Suppressor macrophage treated with lipopolysaccharide for 4 hours (primary cell): Measurements from ENCODE around the gene MMS22L.
"Not testable (repeated sequence)": the region's sequence is repeated elsewhere in the genome, so short reads cannot be mapped to it uniquely, and the experiment has no call there.

ENCODE experiments used
- DNase-seq: peaks from one replicate; pipeline ENCODE4 v3.0.0-alpha.2; 2020

Gene MMS22L

GRCh38 chr6:97231911-97232310 lies 51.1 kb downstream of the MMS22L start:
- peak; percentile 37 for DNase-seq

GRCh38 chr6:97222903-97223302 lies 60.1 kb downstream of the MMS22L start:
- no peak for DNase-seq

GRCh38 chr6:97218912-97219311 lies 64.1 kb downstream of the MMS22L start:
- no peak for DNase-seq

- DNase-seq, result peak; percentile 49
Observed at GRCh38 chr6:97215157-97215769, 67.8 kb downstream of the MMS22L start.

GRCh38 chr6:97214671-97215070 lies 68.3 kb downstream of the MMS22L start:
- DNase-seq, result no peak

- no peak for DNase-seq
Observed at GRCh38 chr6:97207383-97207782, 75.6 kb downstream of the MMS22L start.

GRCh38 chr6:97205966-97206365 lies 77.0 kb downstream of the MMS22L start:
- DNase-seq, result no peak

GRCh38 chr6:97203343-97203742 lies 79.7 kb downstream of the MMS22L start:
- no peak for DNase-seq

GRCh38 chr6:97198046-97198565 lies 84.9 kb downstream of the MMS22L start:
- no peak for DNase-seq

- DNase-seq, result no peak
Observed at GRCh38 chr6:97195117-97195516, 87.9 kb downstream of the MMS22L start.

- no peak for DNase-seq
Observed at GRCh38 chr6:97189767-97190166, 93.2 kb downstream of the MMS22L start.

GRCh38 chr6:97187951-97188350 lies 95.1 kb downstream of the MMS22L start:
- DNase-seq, result no peak

GRCh38 chr6:97186416-97186999 lies 96.5 kb downstream of the MMS22L start:
- DNase-seq, result peak; percentile 80

GRCh38 chr6:97177905-97178304 lies 105.1 kb downstream of the MMS22L start:
- no peak for DNase-seq

- no peak for DNase-seq
Observed at GRCh38 chr6:97176468-97176867, 106.5 kb downstream of the MMS22L start.

- DNase-seq, result no peak
Observed at GRCh38 chr6:97175806-97176205, 107.2 kb downstream of the MMS22L start.

GRCh38 chr6:97174471-97174870 lies 108.5 kb downstream of the MMS22L start:
- DNase-seq, result no peak

- no peak for DNase-seq
Observed at GRCh38 chr6:97160280-97160679, 122.7 kb downstream of the MMS22L start.

GRCh38 chr6:97155447-97155846 lies 127.6 kb downstream of the MMS22L start:
- DNase-seq, result not testable (repeated sequence)

- no peak for DNase-seq
Observed at GRCh38 chr6:97154015-97154414, 129.0 kb downstream of the MMS22L start.

GRCh38 chr6:97151601-97152000 lies 131.4 kb downstream of the MMS22L start:
- DNase-seq, result no peak

- DNase-seq, result no peak
Observed at GRCh38 chr6:97150932-97151331, 132.1 kb downstream of the MMS22L start.

- no peak for DNase-seq
Observed at GRCh38 chr6:97147421-97147820, 135.6 kb downstream of the MMS22L start.

GRCh38 chr6:97145691-97146090 lies 137.3 kb downstream of the MMS22L start:
- no peak for DNase-seq

GRCh38 chr6:97141756-97142155 lies 141.3 kb downstream of the MMS22L start:
- no peak for DNase-seq
